Hepatocyte (in vitro differentiated cells): ENCODE results near the gene EEFSEC. TPM values are rescaled to one million over a fixed set of nuclear protein-coding genes. Genes with fewer than 3 reads are reported as not detected.

Experiments used
- DNase-seq: peaks from one replicate; pipeline ENCODE4 v3.0.0-alpha.2; 2016; ENCODE audit warnings: low spot score
- H2AFZ ChIP-seq: fragments of 200-600 bp; sonication (generic); 2 replicates; pipeline ENCODE4 v1.6.0; 2016; ENCODE audit warnings: antibody characterized with exemption, mild to moderate bottlenecking
- H3K27ac ChIP-seq: fragments of 200-600 bp; sonication (generic); 2 replicates; pipeline ENCODE4 v1.5.1; 2016; ENCODE audit warnings: mild to moderate bottlenecking
- H3K27me3 ChIP-seq: fragments of 200-600 bp; sonication (generic); 2 replicates; pipeline ENCODE4 v1.6.1; 2016
- H3K36me3 ChIP-seq: fragments of 200-600 bp; sonication (generic); replicated peaks from 2 replicates; pipeline ENCODE4 v1.5.1; 2016; ENCODE audit warnings: low read depth; ENCODE audit not compliant: insufficient read depth
- H3K4me1 ChIP-seq: fragments of 200-600 bp; sonication (generic); 2 replicates; pipeline ENCODE4 v1.5.1; 2016; ENCODE audit warnings: mild to moderate bottlenecking, moderate library complexity; ENCODE audit not compliant: insufficient read depth
- H3K4me2 ChIP-seq: fragments of 200-600 bp; sonication (generic); 2 replicates; pipeline ENCODE4 v1.6.0; 2016
- H3K4me3 ChIP-seq: fragments of 200-600 bp; sonication (generic); 2 replicates; pipeline ENCODE4 v1.5.1; 2016; ENCODE audit warnings: mild to moderate bottlenecking
- H3K79me2 ChIP-seq: fragments of 200-600 bp; sonication (generic); 2 replicates; pipeline ENCODE4 v1.6.0; 2017; ENCODE audit warnings: mild to moderate bottlenecking
- H3K9me2 ChIP-seq: fragments of 200-600 bp; sonication (generic); replicated peaks from 2 replicates; pipeline ENCODE4 v1.6.0; 2017; ENCODE audit warnings: mild to moderate bottlenecking; ENCODE audit not compliant: insufficient read depth
- H3K9me3 ChIP-seq: fragments of 200-600 bp; sonication (generic); 2 replicates; pipeline ENCODE4 v1.5.1; 2016; ENCODE audit warnings: low read depth, mild to moderate bottlenecking
- H4K20me1 ChIP-seq: fragments of 200-600 bp; sonication (generic); 2 replicates; pipeline ENCODE4 v1.6.0; 2016; ENCODE audit warnings: mild to moderate bottlenecking; ENCODE audit not compliant: insufficient read depth, poor library complexity, severe bottlenecking
- CTCF ChIP-seq: fragments of 200-600 bp; sonication (generic); IDR thresholded peaks from 2 replicates; pipeline ENCODE4 v1.5.1; 2016; ENCODE audit warnings: antibody characterized with exemption, mild to moderate bottlenecking; ENCODE audit not compliant: poor library complexity
- EZH2 ChIP-seq: fragments of 200-600 bp; sonication (generic); IDR thresholded peaks from 2 replicates; pipeline ENCODE4 v1.6.1; 2016; ENCODE audit warnings: antibody characterized with exemption, mild to moderate bottlenecking, borderline replicate concordance
- EZH2phosphoT487 ChIP-seq: fragments of 200-600 bp; sonication (generic); IDR thresholded peaks from one replicate; pipeline ENCODE4 v1.6.1; 2018; ENCODE audit warnings: antibody characterized with exemption, mild to moderate bottlenecking, low read depth, moderate library complexity; ENCODE audit not compliant: unreplicated experiment, severe bottlenecking
- WGBS: methylation state at CpG from one replicate; pipeline ENCODE4 v1.1.6; 2016; ENCODE audit warnings: low lambda C conversion rate; ENCODE audit errors: missing lambda C conversion rate; 5-methylcytosine and 5-hydroxymethylcytosine counted together
- polyA plus RNA-seq: library from polyadenylated mRNA; unstranded; fragments of >200 nt; fragmentation: Nextera tagmentation; extraction: Ambion mirVana; gene quantifications from 2 replicates; pipeline ENCODE4 v1.2.1, GENCODE V29; 2016
- small RNA-seq: library from RNA; depleted of rRNA; stranded (forward); fragments of <200 nt; gene quantifications from one replicate; pipeline ENCODE3, GENCODE V24; 2014
- total RNA-seq: library from RNA; depleted of rRNA; stranded (reverse); fragments of >200 nt; gene quantifications from 2 replicates; pipeline ENCODE4 v1.2.3, GENCODE V29; 2014

Gene EEFSEC
- total and polyA plus RNA-seq, 2 experiments from 2014 or later, result 9.8 to 17.5 TPM

DNA sequence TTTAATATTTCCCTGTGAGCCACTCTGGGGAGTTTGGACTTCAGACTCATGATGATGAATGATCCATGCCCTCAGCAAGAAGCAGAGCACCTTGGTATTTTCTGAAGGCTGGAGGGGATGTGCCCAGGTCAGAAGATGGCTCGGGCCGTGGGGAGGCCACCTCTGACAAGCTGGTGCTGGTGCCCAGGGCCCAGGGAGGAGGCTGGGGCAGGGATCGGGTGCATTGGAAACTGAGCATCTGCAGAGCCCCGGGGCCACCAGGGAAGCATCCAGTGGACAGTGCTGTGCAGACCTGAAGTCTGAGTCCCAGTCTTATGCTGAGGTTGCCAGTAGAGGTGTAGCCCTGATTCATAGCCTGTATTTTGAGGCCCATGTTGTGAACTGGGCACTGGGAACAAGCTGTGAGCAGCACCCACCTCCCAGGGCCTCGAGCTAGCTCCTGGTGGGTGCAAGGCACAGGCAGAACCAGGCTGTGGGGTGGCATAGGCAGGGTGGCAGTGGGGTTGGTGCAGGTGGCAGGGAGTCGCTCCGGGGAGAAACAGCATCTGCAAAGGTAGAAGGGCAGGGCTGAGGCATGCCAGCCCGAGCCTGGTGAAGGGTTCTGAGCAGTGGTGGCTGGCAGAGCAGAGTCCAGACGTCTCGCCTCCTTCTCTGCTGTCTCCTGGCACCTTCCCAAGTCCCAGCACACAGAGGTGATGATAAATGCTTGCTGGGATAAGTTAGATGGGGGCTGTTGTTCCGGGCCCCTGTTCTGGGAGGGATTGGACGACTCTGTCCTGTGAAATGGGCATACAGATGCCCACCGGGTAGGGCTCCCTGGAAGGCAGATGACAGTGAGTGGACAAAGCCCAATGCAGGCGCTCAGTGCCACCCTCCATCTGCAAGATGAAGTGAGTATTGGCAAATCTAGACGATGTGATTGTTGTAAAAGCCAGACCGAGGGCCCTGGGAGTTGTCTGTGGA, 302.8 kb downstream of the EEFSEC start:
- Histone ChIP-seq H4K20me1 (no peaks in the 10 kb centered on the region), H3K9me2 (no peaks in the 10 kb centered on the region), H3K4me2 (no peak overlapping the region), H3K79me2 (no peaks in the 10 kb centered on the region), H3K36me3 (no peaks in the 10 kb centered on the region), H2AFZ (no peak overlapping the region), H3K4me1 (no peaks in the 10 kb centered on the region), H3K27ac (no peak overlapping the region), H3K9me3 (no peaks in the 10 kb centered on the region), H3K27me3 (peaks cover 4% of the 10 kb centered on the region), H3K4me3 (no peak overlapping the region)
- DNase-seq, result no peak
- 80% methylated on average over 16 of the region's 16 CpGs for WGBS
- TF ChIP-seq EZH2, result no peak
- TF ChIP-seq EZH2phosphoT487, result no peak
- no peak for TF ChIP-seq CTCF

DNA sequence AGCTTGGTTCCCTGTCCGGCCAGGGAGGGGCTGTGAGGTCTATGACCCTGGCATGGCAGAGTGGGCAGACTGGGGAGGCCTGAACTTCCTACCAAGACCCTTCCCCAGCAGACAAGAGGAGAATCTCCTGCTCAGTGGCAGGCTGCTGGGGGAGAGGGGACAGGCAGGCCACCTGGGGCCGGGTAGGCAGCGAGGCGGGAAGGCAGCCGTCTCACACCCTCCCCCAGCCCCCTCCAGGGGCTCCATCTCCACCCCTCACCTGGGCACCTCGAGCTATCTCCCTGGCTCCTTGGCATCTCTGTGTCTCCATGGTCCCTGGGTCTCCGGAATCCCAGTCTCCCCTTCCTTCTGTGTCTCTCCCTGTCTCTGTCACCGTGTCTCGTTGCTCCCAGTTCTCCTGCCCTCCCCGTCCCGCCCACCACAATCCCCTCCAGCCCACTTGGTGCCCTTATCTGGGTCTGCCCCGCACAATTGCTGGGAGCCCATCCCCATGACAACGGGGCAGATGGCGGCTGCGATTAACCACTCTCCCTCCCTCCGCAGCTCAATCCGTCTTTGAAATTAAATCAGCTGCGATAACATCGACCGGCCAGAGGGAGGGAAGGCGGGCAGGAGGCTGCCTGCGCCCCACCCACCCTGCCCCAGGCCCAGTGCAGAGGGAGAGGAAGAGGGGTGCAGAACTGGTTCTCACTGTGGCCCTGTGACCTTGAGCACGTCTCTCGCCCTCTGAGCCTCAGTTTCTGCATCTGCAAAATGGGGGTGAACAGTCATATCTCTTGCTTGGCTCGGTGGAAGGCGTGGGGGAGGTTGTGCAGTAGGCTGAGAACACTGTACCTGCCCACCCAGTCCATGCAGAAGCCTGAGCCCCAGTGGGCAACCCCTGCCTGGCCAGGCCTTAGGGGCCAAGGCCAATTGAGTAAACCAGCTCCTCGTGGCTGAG, 303.8 kb downstream of the EEFSEC start:
- Histone ChIP-seq H2AFZ (no peak overlapping the region), H3K9me2 (no peaks in the 10 kb centered on the region), H3K9me3 (no peaks in the 10 kb centered on the region), H3K27ac (no peak overlapping the region), H3K4me1 (no peaks in the 10 kb centered on the region), H3K79me2 (no peaks in the 10 kb centered on the region), H3K36me3 (no peaks in the 10 kb centered on the region), H3K27me3 (peaks cover 4% of the 10 kb centered on the region), H4K20me1 (no peaks in the 10 kb centered on the region), H3K4me2 (no peak overlapping the region), H3K4me3 (no peak overlapping the region)
- TF ChIP-seq EZH2phosphoT487, result no peak
- TF ChIP-seq EZH2, result no peak
- TF ChIP-seq CTCF, result no peak
- DNase-seq, result no peak
- WGBS, result 60% methylated on average over 21 of the region's 27 CpGs

GRCh38 chr3:128457937-128458336, 304.7 kb downstream of the EEFSEC start:
- no peak for DNase-seq
- H4K20me1 ChIP-seq, result no peaks in the 10 kb centered on the region
- WGBS, result 80% methylated on average over 11 of the region's 12 CpGs
- H3K9me3 ChIP-seq, result no peaks in the 10 kb centered on the region
- TF ChIP-seq EZH2phosphoT487 (no peak), CTCF (no peak), EZH2 (no peak)
- H3K27me3 ChIP-seq, result peaks cover 4% of the 10 kb centered on the region
- no peaks in the 10 kb centered on the region for H3K79me2 ChIP-seq
- no peak overlapping the region for H3K27ac ChIP-seq
- H2AFZ ChIP-seq, result no peak overlapping the region
- no peaks in the 10 kb centered on the region for H3K9me2 ChIP-seq
- H3K4me2 ChIP-seq, result no peak overlapping the region
- no peaks in the 10 kb centered on the region for H3K4me1 ChIP-seq
- H3K36me3 ChIP-seq, result no peaks in the 10 kb centered on the region
- no peak overlapping the region for H3K4me3 ChIP-seq

Small RNA genes lying within 50 kb of the gene (small RNA-seq; reads per million reads assigned to genes)
- gene RNU6-823P, result not detected

Other genes starting within 250 kb of the EEFSEC start
- 0.07 TPM in 1 of 2 replicates, not detected in the other for gene KBTBD12, start 238.2 kb upstream of the EEFSEC start, total RNA-seq
- gene KBTBD12, start 238.2 kb upstream of the EEFSEC start, polyA plus RNA-seq, result not detected in 2 replicates
- 268 and 293 TPM in 2 replicates for gene SEC61A1, start 101.0 kb upstream of the EEFSEC start, total RNA-seq
- gene SEC61A1, start 101.0 kb upstream of the EEFSEC start, polyA plus RNA-seq, result 251 and 299 TPM in 2 replicates
- gene RUVBL1, start 29.7 kb upstream of the EEFSEC start, total RNA-seq, result 29.7 and 29.9 TPM in 2 replicates
- 33.5 and 37.2 TPM in 2 replicates for gene RUVBL1, start 29.7 kb upstream of the EEFSEC start, polyA plus RNA-seq